Activated CD4-positive, CD25-positive, alpha-beta regulatory T cell treated with anti-CD3 and anti-CD28 coated beads, Interleukin-2, amount 50 U/mL, for 72 hours (primary cell): ENCODE measurements around the gene TOR4A.
A peak's percentile ranks its signal among the peaks of the same experiment; 100 is the strongest.

Experiments used
- DNase-seq: peaks from one replicate; pipeline ENCODE4 v3.0.0; 2021

The TOR4A gene

DNA sequence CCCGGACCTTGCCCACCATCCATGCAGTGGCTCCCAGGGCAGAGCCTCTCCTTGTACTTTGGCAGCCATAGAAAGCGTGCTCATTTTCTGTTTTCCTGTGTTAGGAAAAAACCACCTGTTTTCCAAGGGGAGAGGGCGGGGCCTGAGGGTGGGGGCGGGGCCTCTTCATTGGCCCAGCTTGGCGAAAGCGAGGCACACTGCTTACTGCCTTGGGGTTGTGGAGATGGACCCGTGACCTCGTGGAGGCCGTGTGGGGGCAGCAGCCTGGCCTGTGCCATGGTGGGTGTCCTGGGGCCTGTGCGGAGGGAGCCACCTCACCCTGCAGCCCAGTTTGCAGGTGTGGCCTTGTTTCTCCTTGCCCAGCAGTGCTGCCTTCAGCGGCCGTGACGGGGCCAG, 4.4 kb upstream of the TOR4A start:
- no peak for DNase-seq

DNA sequence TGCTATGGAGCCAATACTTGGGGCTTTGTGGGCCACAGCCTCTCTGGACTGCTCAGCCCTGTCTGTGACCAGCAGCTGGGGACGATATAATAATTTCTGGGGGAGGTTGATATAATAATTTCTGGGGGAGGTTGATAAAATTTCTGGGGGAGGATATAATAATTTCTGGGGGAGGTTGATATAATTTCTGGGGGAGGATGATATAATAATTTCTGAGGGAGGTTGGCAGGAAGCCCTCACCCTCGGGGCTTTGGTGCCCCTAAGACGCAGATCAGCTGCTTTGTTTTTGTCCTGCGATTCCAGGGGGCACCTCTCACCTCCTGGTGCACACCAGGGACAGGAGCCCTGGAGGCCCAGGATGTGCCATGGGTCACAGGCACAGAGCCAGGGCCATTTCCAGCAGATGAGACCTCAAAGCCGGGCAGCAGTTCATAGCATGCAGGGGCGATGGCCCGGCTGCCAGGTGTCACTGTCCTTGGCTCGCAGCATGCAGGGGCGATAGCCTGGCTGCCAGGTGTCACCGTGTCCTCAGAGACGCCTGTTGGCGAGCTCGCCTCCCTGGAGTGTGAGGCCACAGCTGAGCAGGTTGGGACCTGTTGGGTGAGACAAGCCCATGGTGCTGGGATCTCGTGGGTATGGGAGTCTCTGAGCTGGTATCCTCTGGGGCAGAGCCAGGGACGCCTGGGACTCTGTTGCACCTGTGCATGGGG, 3.8 kb upstream of the TOR4A start:
- DNase-seq = no peak

- DNase-seq = no peak
These were observed 2.3 kb upstream of the TOR4A start for GRCh38 chr9:137275203-137275587.

- no peak for DNase-seq
These were observed 1.7 kb upstream of the TOR4A start for GRCh38 chr9:137275588-137276472.

GRCh38 chr9:137276473-137277328, 825 bp upstream of the TOR4A start:
- no peak for DNase-seq

- DNase-seq = no peak
These were observed 655 bp downstream of the TOR4A start for GRCh38 chr9:137278061-137278701.

DNA sequence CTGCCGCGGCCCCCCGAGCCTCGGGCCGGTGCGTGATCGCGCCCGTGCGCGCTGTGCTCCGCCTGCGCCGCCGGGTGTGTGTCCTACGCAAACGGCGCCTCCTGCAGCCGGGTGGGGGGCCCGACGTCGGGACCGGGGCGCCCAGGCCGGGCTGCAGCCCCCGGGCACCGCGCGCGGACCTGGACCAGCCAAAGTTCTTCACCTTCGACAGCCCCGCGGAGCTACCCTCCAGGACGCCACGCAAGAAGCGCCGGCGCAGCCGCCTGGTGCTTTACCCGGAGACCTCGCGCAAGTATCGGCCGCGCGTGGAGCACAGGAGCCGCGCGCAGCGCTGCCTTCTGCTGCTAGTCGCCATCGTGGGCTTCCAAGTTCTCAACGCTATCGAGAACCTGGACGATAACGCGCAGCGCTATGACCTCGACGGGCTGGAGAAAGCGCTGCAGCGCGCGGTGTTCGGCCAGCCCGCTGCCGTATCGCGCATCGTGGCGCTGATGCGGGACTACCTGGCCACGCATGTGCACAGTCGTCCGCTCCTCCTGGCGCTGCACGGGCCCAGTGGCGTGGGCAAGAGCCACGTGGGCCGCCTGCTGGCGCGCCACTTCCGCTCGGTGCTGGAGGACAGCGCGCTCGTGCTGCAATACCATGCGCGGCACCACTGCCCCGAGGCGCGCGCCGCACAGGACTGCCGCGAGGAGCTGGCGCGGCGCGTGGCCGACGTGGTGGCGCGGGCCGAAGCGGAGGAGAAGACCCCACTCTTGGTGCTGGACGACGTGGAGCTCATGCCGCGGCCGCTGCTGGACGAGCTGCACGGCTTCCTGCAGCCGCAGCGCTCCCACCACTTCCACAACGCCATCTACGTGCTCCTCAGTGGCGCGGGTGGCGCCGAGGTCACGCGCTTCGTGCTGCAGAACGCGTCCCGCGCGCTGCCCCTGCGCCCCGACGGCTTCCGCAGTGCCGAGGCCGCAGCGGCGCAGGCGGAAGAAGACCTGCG, 1.5 kb downstream of the TOR4A start:
- no peak for DNase-seq

GRCh38 chr9:137279741-137280473, 2.4 kb downstream of the TOR4A start:
- DNase-seq = no peak

DNA sequence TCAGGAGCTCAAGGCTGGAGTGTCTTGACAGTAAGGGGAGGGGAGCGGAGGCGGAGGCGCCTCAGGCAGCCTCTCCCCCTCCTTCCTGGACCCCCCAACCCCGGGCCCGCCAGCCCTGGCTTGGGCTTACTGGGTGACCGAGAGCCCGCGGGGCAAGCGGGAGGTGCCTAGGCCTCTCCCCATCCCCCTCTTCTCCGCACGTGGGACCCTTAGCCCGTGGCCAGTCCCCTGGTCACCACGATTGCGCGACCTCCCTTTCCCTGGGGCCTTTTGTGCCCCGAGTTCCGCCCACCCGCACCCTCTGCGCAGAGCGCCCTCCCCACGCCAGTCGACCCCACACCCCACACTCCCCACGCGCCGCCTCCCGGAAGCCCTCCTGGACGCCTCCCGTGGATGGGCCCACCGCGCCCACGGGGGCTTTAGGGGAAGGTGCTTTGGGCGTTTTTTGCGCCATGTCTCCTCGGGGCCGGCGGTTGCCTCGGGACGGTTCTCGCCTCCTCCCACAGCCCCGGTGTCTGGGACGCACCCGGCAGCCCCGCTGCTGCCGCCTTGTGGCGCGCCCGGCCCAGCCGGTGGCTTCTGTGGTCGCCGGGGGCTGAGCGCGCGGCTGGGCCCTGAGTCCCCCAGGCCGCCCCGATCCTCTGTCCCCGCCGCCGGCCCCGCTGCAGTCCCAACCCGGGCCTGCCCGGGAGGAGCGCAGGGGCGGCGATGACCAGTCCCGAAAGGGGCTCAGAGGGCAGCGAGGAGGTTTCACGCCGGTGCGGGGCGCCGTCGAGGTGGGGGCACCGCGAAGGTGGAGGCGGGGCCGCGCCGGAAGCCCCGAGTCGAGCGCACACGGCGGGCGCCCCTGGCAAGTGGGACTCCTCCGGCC, 3.2 kb downstream of the TOR4A start:
- no peak for DNase-seq

DNA sequence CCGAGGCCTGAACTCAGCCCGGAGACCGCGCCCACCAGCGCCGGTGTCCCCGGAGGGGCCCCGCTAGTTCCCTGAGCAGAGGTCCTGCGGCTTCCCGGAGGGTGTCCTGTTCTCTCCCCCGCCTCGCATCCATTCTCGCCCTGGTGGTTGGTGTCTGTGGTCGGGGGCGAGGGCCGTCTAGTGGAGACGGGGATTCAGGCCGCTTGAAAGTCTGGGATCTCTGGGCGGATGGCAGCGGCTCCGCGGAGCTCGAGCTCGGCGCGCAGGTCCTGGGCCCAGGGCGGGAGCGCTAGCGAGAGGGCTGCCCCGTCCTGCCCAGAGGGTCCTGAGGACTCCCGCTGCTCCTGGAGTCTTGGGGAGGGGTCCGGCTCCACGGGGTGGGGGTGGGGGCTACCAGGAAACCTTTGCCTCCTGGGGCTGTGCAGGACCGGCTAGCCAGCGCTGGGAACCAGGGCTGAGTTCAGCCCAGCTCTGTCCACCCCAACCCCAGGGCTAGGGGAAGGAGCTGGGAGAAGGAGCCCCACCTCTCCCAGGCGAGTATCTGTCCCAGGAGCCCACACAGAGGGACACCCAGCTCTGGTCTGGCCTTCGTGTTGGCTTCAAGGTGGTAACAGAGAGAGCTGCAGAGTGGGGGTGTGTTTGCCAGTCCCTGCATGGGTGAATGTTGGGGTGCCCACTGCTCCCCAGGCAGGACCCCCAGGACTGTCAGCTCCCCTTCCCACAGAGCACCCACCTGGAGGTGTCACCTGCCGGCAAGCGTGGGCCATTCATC, 4.0 kb downstream of the TOR4A start:
- no peak for DNase-seq

DNA sequence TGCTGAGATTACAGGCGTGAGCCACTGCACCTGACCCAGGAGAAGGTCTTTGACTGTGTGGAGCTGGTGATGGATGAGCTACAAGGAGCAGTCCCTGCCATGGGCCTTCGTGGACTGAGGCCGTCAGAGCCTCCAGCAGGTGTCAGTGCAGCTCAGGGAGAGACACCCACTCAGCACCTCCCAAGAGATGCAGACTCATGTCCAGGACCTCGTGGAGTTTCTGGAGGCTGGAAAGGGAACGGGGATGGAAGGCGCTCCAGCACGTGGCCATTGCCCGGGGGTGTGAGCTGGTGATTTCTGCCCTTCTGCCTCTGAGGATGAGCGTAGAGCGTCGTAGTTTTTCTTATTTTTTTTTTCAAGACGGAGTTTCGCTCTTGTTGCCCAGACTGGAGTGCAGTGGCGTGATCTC, 9.5 kb downstream of the TOR4A start:
- no peak for DNase-seq

- no peak for DNase-seq
These were observed 15.6 kb downstream of the TOR4A start for GRCh38 chr9:137293094-137293481.

DNA sequence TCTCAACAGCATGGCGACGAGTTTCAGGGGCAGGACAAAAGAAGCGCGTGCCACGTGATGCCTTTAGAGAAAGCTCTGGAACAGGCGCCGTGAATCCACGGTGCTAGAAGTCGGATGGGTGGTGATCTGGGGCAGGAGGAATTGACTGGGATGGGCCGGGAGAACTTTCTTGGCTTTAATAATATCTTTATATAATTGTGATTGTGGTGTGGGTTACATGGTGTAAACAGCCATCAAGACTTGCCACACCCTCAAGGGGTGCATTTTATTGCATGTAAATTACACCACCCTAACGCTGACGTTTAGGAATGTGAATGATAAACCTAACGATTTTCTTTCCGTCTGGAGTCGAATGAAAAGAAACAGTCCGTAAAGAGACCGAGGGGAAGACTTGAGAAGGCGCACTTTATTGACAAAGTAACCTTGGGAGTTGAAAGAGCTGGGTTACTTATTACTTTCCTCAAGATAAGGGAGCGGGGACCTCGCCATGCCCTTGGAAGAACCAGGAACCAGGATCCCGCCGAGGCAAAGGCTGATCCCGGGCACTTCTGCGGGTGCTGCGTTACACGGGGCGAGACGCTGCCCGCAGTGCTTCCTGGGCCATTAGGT, 16.1 kb downstream of the TOR4A start:
- no peak for DNase-seq

GRCh38 chr9:137294091-137294680, 16.7 kb downstream of the TOR4A start:
- no peak for DNase-seq

DNA sequence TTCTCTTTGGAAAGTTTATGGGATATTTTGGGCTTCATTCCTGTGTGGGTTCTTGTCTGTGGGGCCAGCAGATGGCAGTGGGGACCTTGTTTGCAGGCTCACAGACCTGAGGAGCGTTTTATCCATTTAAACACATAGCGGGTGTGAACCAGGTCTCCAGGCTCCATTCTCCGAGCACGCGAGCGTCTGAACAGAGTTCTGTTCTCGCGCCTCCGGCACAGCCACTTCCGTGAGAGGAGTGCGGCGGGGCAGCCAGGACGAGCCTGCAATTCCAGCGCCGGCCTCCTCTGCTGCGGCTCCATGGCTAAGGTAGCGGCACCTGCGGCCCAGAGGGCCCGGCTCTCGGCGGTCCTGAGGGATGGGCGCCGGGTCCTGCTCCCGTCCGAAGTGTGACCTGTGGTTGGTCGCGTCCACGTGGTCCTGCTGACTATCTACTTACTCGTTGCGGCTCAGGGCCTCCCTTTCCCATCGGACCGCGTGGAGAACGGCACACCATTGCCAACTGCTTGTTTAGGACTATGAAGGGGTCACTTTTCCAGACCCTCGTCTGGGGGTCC, 17.2 kb downstream of the TOR4A start:
- no peak for DNase-seq

GRCh38 chr9:137295238-137295811, 17.8 kb downstream of the TOR4A start:
- DNase-seq = peak; percentile 74
